Sigmoid colon (tissue), 7 donors: ENCODE measurements around the gene ADORA3. TPM values are rescaled to one million over a fixed set of nuclear protein-coding genes. Genes with fewer than 3 reads are reported as not detected.

ENCODE experiments used
- DNase-seq: peaks from one replicate; pipeline ENCODE4 v3.0.0-alpha.2; 2019
- H3K27ac ChIP-seq, 4 donors: fragments of 200-600 bp; sonication (generic); one replicate each; pipeline ENCODE4 v1.5.1; 2016 to 2019; ENCODE audit warnings: mild to moderate bottlenecking in 1 of 4
- H3K27me3 ChIP-seq, 3 donors: fragments of 200-600 bp; sonication (generic); one replicate each; pipeline ENCODE4 v1.5.1; 2019; ENCODE audit warnings: mild to moderate bottlenecking in 1 of 3
- H3K36me3 ChIP-seq, 4 donors: fragments of 200-600 bp; sonication (generic); one replicate each; pipeline ENCODE4 v1.5.1; 2016 to 2019
- H3K4me1 ChIP-seq, 4 donors: fragments of 200-600 bp; sonication (generic); one replicate each; pipeline ENCODE4 v1.5.1; 2017 to 2019
- H3K4me3 ChIP-seq, 4 donors: fragments of 200-600 bp; sonication (generic); one replicate each; pipeline ENCODE4 v1.5.1; 2017 to 2019; ENCODE audit warnings: mild to moderate bottlenecking in 2 of 4, moderate library complexity in 1 of 4
- H3K9me3 ChIP-seq, 4 donors: fragments of 200-600 bp in 3 of 4; sonication (generic) in 3 of 4; one replicate each; pipeline versions ENCODE4 v1.5.1 to v1.6.1; 2013 to 2019
- EP300 ChIP-seq, 4 donors: sonication (generic); formaldehyde crosslinking; IDR thresholded peaks; one replicate each; pipeline ENCODE4 v1.6.1; 2017; ENCODE audit warnings: antibody characterized with exemption in 4 of 4
- POLR2A ChIP-seq, 2 donors: fragments of 450-650 bp; IDR thresholded peaks; one replicate each; pipeline ENCODE4 v1.6.1; 2016; ENCODE audit warnings: antibody characterized with exemption in 2 of 2, mild to moderate bottlenecking in 2 of 2, moderate library complexity in 2 of 2
- POLR2AphosphoS5 ChIP-seq, 4 donors: sonication (generic); formaldehyde crosslinking; IDR thresholded peaks; one replicate each; pipeline ENCODE4 v1.6.1; 2017; ENCODE audit warnings: antibody characterized with exemption in 4 of 4
- WGBS, 2 donors: extraction: QIAGEN DNeasy Blood & Tissue Kit; methylation state at CpG; one replicate each; pipeline ENCODE4 v1.1.7; 2013; 5-methylcytosine and 5-hydroxymethylcytosine counted together
- intact Hi-C: fragments of 100-400 bp; cut with DNase I; formaldehyde crosslinking; loops from one replicate; pipeline ENCODE4 v1.15.1; 2023
- polyA plus RNA-seq, 3 donors: library from polyadenylated mRNA; stranded (reverse); fragments of 200-250 nt; gene quantifications; one replicate each; pipeline ENCODE4 v1.2.3, GENCODE V29; 2013
- total RNA-seq, 4 donors: library from RNA; depleted of rRNA; stranded (reverse); fragments of >200 nt; gene quantifications; one replicate each; pipeline ENCODE4 v1.1.0, GENCODE V29; 2016
- TF ChIP-seq, protein P1 (sequence below), 4 experiments: fragments of 450-650 bp in 3 of 4; fragments of 200-600 bp in 1 of 4; IDR thresholded peaks; one replicate each; pipeline ENCODE4 v1.5.1; 2016 to 2019; ENCODE audit warnings: antibody characterized with exemption in 4 of 4, mild to moderate bottlenecking in 3 of 4, moderate library complexity in 2 of 4
- donor health status: healthy with polysubstance abuse.
- donor health status: Bipolar disorder and iron deficiency.
- donor health status: healthy.

Gene ADORA3
- total and polyA plus RNA-seq, 7 donors: 3.0 to 20.6 (median 9.1) TPM

DNA sequence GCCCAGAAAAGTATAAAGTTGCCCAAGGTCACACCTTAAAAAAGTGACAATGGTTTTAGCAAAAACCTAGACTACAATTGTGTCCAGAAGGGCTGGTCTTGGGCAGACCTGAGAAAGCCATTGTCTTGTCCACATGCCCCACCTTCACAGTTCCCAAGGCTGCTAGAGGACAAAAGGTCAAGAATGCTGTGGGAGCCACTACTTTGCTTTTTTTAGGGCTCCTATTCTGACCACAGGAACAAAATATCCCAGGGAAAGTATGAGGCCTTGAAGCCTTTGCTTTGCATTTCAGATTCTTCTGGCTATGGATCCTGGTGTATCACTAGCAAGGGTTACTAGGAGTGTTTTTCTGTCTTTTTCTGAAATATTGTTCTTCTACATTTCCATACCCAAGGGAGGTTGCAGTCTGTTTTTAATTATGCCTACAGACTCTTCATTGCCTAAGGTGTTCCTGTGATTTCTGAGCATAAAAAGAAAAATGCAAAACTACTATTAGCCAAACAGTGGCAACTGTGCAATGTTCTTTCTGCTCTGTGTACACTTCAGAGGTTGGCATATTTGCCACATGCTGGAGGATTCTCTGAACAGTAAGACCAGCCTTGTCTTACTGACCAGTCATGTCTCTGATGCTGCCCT is 18.9 kb downstream of the ADORA3 start:
- no peak for DNase-seq
- no peaks in the 10 kb centered on the region for H3K9me3 ChIP-seq
- H3K4me1 ChIP-seq: peaks cover 0 to 19% (median 11%) of the 10 kb centered on the region in 4 donors
- intact Hi-C loops: loop anchor here (5.0 kb wide), 1 partner anchor 228 kb away; no protein-coding TSS in a partner anchor
- no peak overlapping the region for H3K4me3 ChIP-seq
- H3K27me3 ChIP-seq: no peaks in the 10 kb centered on the region
- no peak overlapping the region for H3K27ac ChIP-seq
- no peaks in the 10 kb centered on the region for H3K36me3 ChIP-seq
- no peak for TF ChIP-seq EP300 (IDR thresholded peaks at IDR 0.05)
- TF ChIP-seq POLR2AphosphoS5 (IDR thresholded peaks at IDR 0.05): no peak
- TF ChIP-seq, protein P1, sequence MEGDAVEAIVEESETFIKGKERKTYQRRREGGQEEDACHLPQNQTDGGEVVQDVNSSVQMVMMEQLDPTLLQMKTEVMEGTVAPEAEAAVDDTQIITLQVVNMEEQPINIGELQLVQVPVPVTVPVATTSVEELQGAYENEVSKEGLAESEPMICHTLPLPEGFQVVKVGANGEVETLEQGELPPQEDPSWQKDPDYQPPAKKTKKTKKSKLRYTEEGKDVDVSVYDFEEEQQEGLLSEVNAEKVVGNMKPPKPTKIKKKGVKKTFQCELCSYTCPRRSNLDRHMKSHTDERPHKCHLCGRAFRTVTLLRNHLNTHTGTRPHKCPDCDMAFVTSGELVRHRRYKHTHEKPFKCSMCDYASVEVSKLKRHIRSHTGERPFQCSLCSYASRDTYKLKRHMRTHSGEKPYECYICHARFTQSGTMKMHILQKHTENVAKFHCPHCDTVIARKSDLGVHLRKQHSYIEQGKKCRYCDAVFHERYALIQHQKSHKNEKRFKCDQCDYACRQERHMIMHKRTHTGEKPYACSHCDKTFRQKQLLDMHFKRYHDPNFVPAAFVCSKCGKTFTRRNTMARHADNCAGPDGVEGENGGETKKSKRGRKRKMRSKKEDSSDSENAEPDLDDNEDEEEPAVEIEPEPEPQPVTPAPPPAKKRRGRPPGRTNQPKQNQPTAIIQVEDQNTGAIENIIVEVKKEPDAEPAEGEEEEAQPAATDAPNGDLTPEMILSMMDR (IDR thresholded peaks at IDR 0.05): no peak
- TF ChIP-seq POLR2A (IDR thresholded peaks at IDR 0.05): no peak

DNA sequence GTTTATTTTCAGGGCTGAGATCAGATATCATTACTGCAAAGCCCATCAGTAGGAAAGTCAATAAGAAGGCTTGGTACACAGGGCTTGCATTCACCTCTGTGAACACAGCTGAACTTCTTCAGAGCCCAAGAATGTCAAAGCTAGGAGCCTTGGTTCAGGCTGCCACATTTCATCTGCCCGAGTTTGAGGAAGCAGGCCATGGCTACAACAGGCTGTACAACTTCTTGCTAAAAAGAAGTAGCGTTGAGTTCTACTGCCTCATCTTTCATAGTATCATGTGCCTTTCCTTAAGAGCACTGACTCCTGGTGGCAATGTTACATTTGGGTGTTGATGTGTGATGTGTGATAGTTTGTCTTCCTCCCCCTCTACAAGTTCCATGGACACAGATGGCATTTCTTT is 19.6 kb downstream of the ADORA3 start:
- intact Hi-C loops: loop anchor here (5.0 kb wide), 1 partner anchor 228 kb away; no protein-coding TSS in a partner anchor
- DNase-seq: no peak
- no peaks in the 10 kb centered on the region for H3K27me3 ChIP-seq
- no peaks in the 10 kb centered on the region for H3K36me3 ChIP-seq
- TF ChIP-seq POLR2AphosphoS5 (IDR thresholded peaks at IDR 0.05) (no peak), EP300 (IDR thresholded peaks at IDR 0.05) (no peak), POLR2A (IDR thresholded peaks at IDR 0.05) (no peak)
- no peak overlapping the region for H3K27ac ChIP-seq
- WGBS, 2 donors: 63 to 88% methylated on average over 2 of the region's 2 CpGs
- H3K9me3 ChIP-seq: no peaks in the 10 kb centered on the region
- H3K4me1 ChIP-seq: peaks cover 0 to 19% (median 11%) of the 10 kb centered on the region in 4 donors
- H3K4me3 ChIP-seq: no peak overlapping the region

DNA sequence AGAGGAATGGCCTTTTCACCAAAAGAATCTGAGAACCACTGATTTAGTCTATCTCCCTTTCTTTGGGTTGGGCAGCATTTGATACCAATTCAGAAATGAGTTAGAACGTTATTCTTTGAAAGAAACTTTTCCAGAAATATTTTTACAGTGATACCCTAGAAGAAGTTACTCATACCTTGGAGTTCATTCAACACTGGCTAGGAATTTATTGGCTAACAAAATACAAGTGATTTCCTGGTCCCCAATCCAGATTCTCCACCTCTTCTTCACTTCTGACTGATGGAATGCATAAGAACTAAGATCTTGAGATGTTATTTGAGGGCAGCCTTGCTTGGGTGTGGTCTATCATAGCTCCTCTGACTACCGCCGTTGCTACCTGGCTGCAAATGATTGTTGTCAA is 20.3 kb downstream of the ADORA3 start:
- peaks cover 0 to 19% (median 11%) of the 10 kb centered on the region in 4 donors for H3K4me1 ChIP-seq
- intact Hi-C loops: loop anchor here (5.0 kb wide), 1 partner anchor 229 kb away; no protein-coding TSS in a partner anchor
- 49 to 74% methylated on average over 3 of the region's 3 CpGs for whole genome bisulfite sequencing, 2 donors
- no peak for TF ChIP-seq POLR2A (IDR thresholded peaks at IDR 0.05)
- no peak for TF ChIP-seq POLR2AphosphoS5 (IDR thresholded peaks at IDR 0.05)
- TF ChIP-seq, protein P1 (IDR thresholded peaks at IDR 0.05): no peak
- no peak for TF ChIP-seq EP300 (IDR thresholded peaks at IDR 0.05)
- no peak overlapping the region for H3K4me3 ChIP-seq
- H3K36me3 ChIP-seq: no peaks in the 10 kb centered on the region
- DNase-seq: no peak
- no peaks in the 10 kb centered on the region for H3K9me3 ChIP-seq
- no peak overlapping the region for H3K27ac ChIP-seq
- no peaks in the 10 kb centered on the region for H3K27me3 ChIP-seq

DNA sequence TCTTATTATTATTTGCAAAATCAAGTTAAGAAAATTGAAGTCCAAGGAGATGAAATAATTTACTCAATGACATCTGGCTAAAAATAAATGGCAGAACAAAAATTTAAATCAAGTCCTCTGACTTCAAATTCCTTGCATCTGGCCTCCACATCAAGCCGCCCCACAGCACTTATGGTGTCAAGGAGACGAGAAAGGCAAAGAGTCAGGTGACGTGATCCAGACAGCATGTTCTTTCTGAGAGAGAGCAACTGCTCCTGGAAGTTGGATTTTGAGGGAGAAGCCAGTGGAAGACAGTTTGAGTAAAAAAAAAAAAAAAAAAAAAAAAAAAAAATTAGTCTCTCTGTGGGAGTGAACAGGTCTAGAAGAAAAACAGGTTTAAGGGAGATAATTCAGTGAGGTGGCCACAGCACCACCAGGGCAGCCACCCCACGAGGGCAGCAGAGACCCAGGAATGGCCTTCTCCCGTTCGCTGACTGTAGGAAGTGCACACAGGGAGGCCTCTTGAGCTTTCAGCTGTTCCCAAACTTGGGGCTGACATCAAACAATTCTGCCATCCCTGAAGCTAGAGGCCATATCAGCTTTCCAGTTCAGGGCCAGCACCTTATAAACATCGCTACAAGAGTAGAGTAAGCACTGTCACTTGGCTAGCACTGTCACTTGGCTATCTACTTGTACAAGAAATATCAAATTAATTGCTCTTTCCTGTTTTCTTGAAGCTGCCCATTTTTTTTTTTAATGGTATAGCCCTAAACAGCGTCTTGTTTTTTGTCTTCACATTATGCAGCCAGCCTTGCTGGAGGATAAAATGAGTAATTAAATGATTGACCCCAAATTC is 21.8 kb downstream of the ADORA3 start:
- Histone ChIP-seq H3K27me3 (no peaks in the 10 kb centered on the region), H3K27ac (peak overlapping the region in 1 of 4 donors; percentile 33), H3K4me1 (peaks cover 0 to 19% (median 11%) of the 10 kb centered on the region in 4 donors), H3K4me3 (no peak overlapping the region), H3K36me3 (no peaks in the 10 kb centered on the region), H3K9me3 (no peaks in the 10 kb centered on the region)
- no peak for TF ChIP-seq POLR2AphosphoS5 (IDR thresholded peaks at IDR 0.05)
- TF ChIP-seq, protein P1 (IDR thresholded peaks at IDR 0.05): peak; percentile 61 to 83 (median 81)
- intact Hi-C loops: loop anchor here (1.0 to 5.0 kb wide), 3 partner anchors 231 to 288 kb away; partner anchors contain the start of gene DDX20
- DNase-seq: peak; percentile 91
- WGBS, 2 donors: 44 to 48% methylated on average over 8 of the region's 8 CpGs

DNA sequence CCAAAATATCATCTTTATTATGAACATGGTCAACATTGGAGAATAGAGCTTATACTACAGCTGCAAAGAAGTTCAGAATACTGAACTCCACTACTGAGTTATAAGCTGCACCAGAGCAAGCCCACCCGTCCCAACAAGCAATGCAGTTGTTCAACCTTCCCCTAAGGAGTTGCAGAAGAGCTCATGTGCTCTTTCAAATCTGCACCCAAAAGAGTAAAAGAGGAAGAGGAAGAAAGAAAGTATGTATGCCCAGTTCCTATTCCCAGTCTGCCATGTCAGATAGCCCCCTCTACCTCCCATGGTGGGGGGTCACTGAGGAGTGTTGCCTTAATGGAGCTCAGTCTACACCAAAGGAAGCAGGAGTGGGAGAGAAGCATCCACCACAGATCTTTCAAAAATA is 22.8 kb downstream of the ADORA3 start:
- 54 to 76% methylated on average over 1 of the region's 1 CpG for WGBS, 2 donors
- TF ChIP-seq, protein P1 (IDR thresholded peaks at IDR 0.05): no peak
- TF ChIP-seq EP300 (IDR thresholded peaks at IDR 0.05): no peak
- no peak for TF ChIP-seq POLR2AphosphoS5 (IDR thresholded peaks at IDR 0.05)
- no peak for TF ChIP-seq POLR2A (IDR thresholded peaks at IDR 0.05)
- peaks cover 0 to 19% (median 11%) of the 10 kb centered on the region in 4 donors for H3K4me1 ChIP-seq
- DNase-seq: no peak
- no peak overlapping the region for H3K4me3 ChIP-seq
- no peak overlapping the region for H3K27ac ChIP-seq
- intact Hi-C loops: loop anchor here (1.0 to 5.0 kb wide), 3 partner anchors 232 to 289 kb away; partner anchors contain the start of gene DDX20
- no peaks in the 10 kb centered on the region for H3K27me3 ChIP-seq
- no peaks in the 10 kb centered on the region for H3K36me3 ChIP-seq
- H3K9me3 ChIP-seq: no peaks in the 10 kb centered on the region
